Activated naive CD4-positive, alpha-beta T cell (primary cell): ENCODE results near the gene HPS5.

Experiments used
- DNase-seq, 4 experiments: peaks; one replicate each; lab custom pipeline; 2025; lab: John Stamatoyannopoulos, UW

The HPS5 gene

DNA sequence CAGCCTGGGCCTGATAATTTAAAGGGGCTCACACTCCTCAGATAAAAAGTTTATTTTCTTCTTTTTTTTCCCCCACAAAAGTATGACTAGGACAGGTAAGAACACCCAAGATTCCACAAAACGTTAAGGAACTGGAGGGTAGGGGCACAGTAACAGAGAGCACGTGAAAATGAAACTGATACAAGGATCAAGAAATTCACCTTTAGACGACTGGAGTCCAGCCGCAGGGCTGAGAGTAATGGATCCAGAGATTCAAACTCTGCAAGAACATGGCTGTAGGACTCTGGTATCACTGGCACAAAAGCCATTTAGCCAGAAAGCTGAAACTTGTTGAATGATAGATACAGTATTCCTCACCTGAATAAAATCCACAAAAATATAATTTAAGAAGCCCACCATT lies 4.4 kb downstream of the HPS5 start:
- DNase-seq: no peak

DNA sequence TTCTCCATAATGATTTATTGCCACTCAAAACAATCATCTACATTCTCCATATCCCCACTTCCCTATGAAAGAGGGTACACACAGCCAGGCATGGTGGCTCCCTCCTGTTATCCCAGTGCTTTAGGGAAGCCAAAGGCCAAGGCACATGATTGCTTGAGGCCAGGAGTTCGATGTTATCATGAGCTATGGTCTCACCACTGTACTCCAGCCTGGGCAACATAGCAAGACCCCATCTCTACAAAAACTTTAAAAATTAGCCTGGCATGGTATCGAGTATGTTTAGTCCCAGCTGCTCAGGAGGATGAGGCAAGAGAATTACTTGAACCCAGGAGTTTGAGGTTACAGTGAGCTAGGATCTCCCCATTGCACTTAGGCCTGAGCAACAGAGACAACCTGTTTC lies 6.0 kb downstream of the HPS5 start:
- no peak for DNase-seq

DNA sequence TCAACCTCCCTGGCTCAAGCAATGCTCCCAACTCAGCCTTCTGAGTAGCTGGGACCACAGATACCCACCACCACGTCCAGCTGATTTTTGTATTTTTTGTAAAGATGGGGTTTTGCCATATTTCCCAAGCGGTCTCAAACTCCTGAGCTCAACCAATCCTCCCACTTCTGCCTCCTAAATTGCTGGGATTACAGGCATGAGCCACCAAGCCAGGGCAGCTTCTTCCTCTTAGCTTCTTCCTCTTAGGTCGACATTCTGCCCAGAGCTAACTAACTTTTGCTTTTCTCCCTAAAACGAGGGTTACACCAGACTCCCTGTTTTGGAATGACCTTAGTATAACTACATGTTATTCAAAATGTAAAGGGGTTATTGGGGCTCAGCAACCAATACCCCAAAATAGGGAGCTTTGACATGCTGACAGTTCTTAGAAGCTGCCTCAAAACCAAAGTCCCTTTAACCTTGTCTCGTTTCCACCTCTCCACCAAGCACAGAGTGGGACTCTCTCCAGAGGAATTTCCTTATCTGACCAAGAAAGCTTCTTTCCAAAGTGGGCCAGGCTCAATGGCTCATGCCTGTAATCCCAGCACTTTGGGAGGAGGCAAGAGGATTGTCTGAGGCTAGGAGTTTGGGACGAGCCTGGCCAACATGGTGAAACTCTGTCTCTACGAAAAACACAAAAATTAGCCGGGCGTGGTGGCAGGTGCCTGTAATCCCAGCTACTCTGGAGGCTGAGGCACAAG lies 7.0 kb downstream of the HPS5 start:
- DNase-seq: no peak

DNA sequence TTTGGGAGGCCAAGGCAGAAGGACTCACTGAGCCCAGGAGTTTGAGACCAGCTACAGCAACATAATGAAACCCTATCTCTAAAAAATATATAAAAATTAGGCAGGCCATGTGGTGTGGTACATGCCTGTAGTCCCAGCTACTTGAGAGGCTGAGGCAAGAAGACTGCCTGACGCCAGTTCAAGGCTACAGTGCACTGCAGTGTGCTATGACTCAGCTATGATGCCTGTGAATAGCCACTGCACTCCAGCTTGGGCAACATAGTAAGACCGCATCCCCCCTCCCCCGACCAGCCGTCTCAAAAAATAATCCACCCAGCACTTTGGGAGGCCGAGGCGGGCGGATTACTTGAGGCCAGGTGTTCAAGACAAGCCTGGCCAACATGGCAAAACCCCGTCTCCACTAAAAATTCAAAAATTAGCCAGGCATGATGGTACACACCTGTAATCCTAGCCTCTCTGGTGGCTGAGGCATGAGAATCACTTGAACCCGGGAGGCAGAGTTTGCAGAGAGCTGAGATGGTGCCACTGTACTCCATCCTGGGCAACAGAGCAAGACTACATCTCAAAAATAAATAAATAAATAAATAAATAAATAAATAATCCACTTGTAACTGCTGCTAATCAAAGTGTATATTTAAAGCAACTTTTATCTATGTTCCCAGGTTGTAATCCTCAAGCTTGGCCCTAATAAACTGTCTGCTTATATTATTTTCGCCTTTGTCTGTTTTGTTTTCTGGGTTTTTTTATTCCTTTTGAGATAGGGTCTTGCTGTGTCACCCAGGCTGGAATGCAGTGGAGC lies 7.8 kb downstream of the HPS5 start:
- DNase-seq: no peak

DNA sequence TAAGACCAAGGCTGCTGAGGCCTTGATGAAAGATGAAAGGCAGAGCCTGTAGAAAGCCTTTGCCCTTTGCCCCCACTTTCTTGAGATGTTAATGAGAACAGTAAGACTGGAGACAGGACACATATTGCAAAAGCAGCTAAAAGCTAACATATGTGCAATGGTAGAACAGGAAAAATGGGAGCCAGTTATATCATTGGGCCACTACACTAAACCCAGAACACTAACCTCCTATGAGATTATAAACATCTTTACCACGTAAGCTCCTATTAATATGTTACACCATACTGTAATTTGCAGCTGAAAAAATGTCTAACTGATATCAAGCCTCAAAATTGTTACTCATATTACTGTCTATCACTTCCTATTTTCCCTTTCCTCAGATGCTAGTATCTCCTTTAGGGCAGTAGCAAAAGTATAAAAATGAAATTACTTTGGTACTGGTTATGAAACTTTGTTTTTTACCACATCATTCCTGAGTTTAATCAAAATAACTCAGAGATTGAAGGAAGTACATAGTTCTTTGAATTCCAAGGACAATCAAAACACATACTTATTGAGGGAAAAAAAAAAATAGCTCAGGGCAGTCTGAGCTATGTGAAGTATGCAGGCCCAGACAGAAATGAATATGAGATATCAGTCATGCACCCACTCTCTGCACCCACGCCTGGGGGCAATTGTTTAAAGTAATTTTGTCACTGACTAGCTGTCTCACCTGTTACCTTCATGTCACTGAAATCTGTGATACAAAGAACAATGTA lies 9.1 kb downstream of the HPS5 start:
- no peak for DNase-seq

DNA sequence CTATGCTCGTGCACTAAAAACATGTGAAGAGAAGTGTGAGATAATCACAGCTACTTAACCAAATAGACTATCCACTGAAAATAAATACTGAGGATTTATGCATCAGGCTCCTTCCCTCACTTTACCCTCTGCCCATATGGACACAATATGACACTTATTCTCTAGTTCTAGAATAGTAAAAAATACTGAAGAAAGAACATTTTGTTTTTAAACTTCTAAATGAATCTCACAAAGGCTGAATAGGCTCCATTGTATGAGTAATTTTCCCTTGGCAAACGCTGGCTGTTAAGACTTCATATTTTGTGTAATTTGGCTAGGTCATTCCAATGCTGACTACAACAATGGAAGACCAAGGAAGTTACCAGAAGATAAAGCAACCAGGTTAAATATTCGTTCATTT lies 9.9 kb downstream of the HPS5 start:
- no peak for DNase-seq

DNA sequence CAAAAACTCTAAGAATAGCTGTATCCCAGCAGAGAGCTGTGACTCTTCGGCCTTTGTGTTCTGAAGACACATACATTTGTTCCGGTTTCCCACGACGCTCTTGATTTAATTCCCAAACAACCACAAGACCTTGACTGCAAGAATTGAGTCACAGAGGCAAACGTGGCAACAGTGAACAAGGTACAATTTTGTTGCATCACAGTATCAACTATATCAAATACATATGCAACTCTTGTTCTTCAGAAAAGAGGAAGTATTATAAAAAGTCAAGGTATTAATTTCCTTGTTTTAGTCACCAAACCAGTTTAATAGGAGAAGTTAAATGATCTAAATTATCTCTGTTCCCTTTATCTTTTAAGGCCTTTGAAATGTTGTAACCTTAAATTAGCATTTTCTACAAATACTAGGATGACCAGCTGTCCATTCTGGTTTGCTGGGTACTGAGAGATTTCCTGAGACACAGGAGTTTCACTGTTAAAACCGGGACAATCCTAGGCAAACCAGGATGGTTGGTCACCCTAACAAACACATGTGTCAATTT lies 11.1 kb downstream of the HPS5 start:
- DNase-seq: no peak

DNA sequence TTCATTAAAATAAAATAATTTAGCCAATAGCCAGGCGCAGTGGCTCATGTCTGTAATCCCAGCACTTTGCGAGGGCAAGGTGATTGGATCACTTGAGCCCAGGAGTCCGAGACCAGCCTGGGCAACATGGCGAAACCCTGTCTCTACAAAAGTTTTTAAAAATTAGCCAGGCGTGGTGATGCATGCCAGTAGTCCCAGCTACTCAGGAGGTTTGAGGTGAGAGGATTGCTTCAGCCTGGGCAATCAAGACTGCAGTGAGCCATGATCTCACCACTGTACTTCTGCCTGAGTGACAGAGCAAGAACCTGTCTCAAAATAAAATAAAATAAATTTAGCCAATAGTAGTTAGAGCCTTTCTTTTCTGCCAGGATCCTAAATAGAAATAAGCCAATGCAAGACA lies 12.2 kb downstream of the HPS5 start:
- DNase-seq: no peak

DNA sequence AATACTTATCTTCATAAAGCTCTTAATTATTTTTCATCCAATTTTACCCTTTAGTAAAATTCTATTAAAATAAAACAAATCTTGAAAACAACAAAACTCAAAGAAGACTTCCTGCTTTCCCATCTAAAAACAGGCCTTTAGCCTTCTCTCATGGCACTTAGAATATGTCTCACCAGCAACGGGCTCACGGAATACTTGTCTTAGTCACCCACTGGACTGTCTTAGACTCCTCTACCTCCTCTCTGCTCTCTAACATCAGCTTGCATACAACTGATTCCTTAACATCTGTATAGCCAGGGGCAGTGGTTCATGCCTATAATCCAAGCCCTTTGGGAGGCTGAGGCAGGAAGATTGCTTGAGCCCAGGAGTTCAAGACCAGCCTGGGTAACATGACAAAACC lies 13.7 kb downstream of the HPS5 start:
- no peak for DNase-seq

DNA sequence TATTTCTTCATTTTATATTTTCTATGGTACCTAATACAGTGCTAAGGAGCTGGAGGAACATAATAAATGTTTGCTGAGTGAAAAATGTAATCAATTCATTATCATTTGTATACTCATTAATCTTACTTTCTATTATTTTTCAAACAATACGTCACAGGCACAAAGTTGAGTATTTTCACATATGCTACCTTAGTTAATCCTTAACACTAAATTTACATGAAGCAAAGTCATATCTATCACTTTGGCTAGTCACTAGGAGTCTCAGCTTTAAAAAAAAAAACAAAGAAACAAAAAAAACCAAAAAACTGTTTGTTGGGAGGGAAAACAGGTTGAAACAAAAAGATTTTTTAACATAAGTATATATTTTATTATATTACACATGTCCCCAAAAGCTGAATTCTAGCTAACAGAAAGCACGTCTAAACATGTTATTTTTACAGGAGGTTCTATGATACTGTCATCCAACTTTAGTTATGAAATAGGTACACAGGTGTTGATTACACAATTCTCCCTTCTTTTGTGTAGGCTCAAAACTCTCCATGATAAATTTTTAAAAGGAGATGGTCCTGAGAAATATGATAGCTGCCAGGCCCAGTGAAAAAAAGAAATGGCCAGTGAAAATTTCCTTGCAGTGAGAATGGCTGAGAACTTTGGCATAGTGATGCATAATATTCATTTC lies 14.3 kb downstream of the HPS5 start:
- DNase-seq: no peak

DNA sequence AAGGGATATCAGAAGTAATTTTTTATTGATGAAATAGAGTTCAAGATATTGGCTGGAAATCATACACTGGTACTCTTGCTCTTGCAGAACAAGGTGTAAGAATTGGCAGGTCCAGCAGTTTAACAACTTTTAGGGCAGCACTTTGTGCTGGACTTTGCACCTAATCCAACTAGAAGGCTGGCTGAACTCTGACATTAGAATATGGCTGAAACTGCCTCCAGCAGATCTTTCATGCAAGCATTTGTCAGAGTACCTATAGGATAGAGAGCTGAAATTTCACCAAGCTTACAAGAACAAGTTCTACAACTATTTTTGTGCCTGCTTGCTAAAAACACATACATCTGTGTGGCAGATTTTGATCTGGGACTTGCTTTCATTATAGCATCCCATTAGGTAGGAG lies 17.2 kb downstream of the HPS5 start:
- DNase-seq: no peak

DNA sequence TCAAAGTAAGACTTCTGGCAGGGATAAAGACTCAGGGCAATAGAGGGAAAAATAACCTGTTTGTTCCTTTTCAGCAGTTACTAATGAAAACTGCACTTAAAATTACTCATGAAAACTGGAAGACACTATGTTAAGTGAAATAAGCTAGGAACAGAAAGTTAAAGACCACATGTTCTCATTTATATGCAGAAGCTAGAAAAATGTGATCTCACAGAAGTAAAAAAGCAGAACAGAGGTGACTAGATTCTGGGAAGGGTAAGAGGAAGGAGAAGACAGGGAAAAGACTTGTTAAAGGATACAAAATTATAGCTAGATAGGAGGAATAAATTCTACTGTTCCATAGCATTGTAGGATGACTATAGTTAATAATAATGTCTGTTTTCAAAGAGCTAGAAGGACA lies 22.2 kb downstream of the HPS5 start:
- DNase-seq: no peak

DNA sequence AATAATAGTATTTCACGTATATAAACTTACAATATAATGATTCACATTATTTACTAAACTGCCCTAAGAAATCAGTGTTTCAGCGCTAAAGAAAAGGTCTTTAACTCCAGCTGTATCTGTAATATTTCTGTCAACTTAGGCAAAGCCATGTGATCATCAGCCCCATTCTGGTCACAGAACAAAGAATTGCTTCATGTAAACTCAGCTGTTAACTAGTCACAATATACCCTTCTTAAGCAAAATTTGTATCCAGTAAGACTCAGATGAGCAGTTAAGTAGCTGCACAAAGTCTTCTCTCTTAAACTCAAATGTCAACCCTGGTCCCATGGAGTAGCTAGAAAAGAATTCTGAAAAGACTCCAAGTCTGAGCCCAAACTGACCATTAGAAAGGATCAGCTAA lies 26.6 kb downstream of the HPS5 start:
- no peak for DNase-seq

DNA sequence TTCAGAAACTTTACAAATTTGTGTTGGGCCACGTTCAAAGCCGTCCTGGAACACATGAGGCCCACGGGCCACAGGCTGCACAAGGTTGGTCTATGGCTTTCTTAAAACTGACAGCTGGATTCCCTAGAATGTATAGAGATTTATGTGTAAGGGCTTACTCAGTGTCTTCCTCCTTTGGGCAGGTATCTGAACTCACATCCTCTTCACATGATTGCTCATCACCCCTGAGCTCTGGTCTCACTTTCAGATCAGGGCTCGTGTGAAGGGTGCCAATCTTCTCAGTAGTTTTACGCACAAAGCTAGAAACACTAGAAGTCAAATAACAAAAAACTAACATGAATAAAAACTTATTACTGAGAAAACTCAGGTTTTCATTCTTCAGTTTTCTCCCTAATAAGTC lies 27.1 kb downstream of the HPS5 start:
- DNase-seq: no peak

DNA sequence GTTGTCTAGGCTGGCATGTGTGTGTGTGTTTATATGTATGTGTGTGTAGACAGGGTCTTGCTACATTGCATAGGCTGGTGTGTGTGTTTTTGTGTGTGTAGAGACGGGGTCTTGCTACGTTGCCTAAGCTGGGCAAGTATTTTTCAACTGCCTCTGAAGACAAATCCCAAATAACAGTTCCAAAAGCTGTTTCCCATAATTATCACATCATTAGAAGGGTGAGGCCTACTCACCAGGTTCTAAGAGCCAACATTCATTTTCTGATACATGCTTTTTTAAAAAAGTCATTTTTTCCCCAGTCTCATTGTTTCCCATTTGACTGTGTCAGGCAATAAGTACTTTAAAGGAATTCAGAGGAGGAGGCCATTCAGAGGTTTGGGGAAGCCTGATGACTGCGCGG lies 33.0 kb downstream of the HPS5 start:
- DNase-seq: no peak

DNA sequence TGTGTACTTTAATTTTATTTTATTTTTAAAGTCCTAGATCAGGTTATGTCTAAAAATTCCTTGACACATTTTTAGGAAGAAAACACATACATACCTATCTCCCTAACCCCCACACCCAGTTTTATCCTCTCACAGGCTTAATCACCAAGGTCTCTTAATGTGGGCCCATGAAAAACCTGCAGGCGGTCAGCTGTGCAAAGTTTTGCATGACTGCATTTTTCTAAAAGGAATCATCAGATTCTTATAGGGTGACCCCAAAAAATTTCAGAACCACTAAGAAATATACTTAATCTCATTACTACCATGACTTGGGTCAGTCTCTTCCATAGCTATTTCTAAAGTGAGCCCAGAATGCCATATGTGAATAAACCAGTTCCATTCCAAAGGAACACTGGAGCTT lies 36.1 kb downstream of the HPS5 start:
- no peak for DNase-seq

DNA sequence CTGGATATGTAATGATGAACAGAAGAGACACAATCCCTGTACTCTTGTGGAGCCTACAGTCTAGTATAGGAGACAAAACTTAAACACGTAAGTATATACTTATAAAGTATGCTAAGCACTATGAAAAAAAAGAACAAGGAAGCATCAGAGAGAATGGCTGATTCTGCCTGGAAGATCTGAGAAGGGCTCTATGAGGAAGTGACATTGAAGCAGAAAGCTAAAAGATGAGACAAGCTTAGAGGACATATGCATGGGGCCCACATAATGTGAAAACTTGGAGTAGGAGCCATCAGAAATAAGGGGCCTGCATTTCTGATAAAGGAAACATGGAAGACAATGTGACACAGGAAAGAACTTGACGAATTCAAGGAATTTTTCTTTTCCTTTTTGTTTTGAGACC lies 39.3 kb downstream of the HPS5 start:
- no peak for DNase-seq

DNA sequence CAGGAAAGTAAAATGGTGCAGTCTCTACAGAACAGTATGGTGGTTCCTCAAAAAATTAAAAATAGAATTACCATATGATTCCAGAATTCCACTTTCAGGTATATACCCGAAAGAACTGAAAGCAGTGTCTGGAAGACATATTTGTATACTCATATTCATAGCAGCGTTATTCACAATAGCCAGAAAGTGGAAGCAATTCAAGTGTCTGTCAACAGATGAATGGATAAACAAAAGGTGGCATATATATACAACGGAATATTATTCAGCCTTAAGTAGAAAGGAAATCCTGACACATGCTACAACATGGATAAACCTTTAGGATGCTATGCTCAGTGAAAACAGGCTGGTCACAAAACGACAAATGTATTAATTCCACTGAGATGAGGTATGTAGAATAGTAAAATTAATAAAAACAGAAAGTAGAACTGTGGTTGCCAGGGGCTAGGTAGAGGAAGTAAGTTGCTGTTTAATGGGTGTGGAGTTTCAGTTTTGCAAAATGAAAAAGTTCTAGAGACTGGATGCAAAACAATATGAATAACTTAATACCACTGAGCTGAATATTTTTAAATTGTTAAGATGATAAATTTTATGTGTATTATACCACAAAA lies 41.4 kb downstream of the HPS5 start:
- DNase-seq: no peak

DNA sequence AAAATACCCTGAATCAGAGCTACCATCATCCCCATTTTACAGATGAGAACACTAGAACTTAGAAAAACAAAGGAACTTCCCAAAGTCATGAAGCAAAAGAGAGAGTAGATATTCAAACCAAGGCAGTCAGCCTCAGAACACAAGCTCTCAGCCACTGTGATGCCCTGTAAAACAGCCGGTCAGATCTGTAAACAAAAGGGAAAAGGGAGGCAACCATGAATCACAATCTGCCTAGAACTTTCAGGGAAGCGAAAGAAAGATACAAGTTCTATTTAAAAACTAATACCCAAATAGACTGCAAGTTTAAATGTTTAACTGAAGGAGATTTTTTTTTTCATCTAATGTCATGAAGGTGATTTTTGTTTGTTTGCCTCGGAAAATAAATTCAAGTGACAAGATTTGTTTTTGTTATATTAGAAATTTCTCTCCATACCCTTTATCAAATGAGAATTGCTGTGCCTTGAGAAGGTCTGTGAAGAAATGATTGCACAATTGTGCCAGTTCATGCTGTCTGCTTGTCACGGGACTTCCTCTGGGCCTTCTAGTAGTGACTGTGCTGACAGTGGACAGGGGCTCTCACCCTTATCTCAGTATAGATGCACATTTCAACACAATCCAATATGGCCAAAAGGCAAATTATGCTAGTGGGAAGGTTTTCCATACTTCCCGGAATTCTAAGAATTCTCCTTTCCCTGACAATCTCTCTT lies 44.2 kb downstream of the HPS5 start:
- DNase-seq: no peak

DNA sequence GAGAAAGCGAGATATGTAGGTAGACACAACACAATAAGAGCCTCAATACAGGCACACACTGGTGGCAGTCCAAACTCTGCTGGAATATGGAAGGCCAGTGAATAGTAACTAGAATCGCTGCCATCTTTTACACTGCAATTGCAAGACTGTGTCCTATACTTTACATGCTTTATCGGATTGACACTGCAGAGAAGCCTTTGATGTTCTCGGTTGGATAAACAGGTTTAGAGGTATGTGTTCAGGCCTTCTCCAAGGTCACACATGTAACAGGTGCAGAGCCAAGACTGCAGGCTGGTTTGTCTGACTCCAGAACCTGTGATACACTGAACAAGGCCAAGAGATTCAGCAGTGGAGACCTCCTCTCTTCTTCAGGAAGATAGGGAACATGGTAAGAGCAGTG lies 50.7 kb downstream of the HPS5 start:
- no peak for DNase-seq

DNA sequence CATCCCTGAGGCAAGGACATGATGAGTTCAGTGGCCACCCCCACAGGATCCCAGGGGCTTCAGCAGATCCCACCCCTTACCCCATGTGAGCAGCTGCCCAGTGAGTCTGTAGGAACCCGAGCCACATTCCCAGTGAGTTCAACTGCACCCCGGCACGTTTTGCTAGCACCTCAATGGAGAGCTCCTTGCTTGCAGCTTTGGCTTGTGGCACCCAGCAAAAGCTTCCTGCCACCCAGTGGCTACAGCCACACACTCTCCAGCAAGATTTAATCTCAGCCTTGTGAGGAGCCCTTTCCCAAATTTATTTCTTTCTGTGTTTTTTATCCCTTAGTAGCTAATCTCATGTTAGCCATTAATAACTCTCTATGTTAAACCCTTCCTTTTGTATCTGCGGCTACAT lies 51.8 kb downstream of the HPS5 start:
- DNase-seq: no peak
